HL-60 (cell line): ENCODE results near the gene PSMD4.

Experiments used
- CTCF ChIP-seq: IDR thresholded peaks from one replicate; pipeline ENCODE4 v1.5.1; 2011; ENCODE audit warnings: low read length, control low read depth, inconsistent platforms; ENCODE audit not compliant: insufficient read depth
- POLR2AphosphoS5 ChIP-seq: IDR thresholded peaks from 2 replicates; pipeline ENCODE4 v1.6.1; 2012; ENCODE audit warnings: low read depth
- REST ChIP-seq: IDR thresholded peaks from 2 replicates; pipeline ENCODE4 v1.6.1; 2012; ENCODE audit warnings: low read depth; ENCODE audit not compliant: insufficient replicate concordance
- SPI1 ChIP-seq: IDR thresholded peaks from 2 replicates; pipeline ENCODE4 v1.6.1; 2012; ENCODE audit warnings: low read depth, mild to moderate bottlenecking, borderline replicate concordance

- TF ChIP-seq CTCF, result no peak
- no peak for TF ChIP-seq POLR2AphosphoS5
- TF ChIP-seq SPI1, result no peak
- no peak for TF ChIP-seq REST
These were observed 61.2 kb downstream of the PSMD4 start for GRCh38 chr1:151315565-151316235.
